SU-DHL-6 (cell line): ENCODE data around the gene ARAP1.

Experiments
- EZH2phosphoT487 ChIP-seq: fragments of 200-600 bp; sonication (generic), shearing (Covaris generic); conservative IDR thresholded peaks from 2 replicates; pipeline ENCODE4 v1.6.1; 2018; ENCODE audit warnings: mild to moderate bottlenecking, antibody characterized with exemption, low read length, moderate library complexity, mixed read lengths
- TF ChIP-seq, protein P1 (sequence below): fragments of 200-600 bp; sonication (generic); IDR thresholded peaks from one replicate; pipeline ENCODE4 v1.5.1; 2017; ENCODE audit warnings: antibody characterized with exemption, mild to moderate bottlenecking, low read length, moderate library complexity; ENCODE audit not compliant: insufficient read depth, poor library complexity, severe bottlenecking

DNA sequence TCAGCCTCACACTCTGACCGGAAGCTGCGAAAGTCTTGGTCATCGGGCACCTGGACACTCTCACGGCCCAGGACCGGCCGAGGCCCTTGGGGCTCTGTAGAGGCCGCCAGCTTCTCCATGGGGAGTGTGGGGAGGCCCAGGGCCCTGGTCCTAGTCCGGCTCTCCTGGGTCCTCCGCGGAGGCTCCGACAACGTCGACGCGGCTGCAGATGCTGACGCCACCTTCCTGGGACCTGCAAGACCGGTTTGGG lies 28.8 kb upstream of the ARAP1 start:
- TF ChIP-seq, protein P1, sequence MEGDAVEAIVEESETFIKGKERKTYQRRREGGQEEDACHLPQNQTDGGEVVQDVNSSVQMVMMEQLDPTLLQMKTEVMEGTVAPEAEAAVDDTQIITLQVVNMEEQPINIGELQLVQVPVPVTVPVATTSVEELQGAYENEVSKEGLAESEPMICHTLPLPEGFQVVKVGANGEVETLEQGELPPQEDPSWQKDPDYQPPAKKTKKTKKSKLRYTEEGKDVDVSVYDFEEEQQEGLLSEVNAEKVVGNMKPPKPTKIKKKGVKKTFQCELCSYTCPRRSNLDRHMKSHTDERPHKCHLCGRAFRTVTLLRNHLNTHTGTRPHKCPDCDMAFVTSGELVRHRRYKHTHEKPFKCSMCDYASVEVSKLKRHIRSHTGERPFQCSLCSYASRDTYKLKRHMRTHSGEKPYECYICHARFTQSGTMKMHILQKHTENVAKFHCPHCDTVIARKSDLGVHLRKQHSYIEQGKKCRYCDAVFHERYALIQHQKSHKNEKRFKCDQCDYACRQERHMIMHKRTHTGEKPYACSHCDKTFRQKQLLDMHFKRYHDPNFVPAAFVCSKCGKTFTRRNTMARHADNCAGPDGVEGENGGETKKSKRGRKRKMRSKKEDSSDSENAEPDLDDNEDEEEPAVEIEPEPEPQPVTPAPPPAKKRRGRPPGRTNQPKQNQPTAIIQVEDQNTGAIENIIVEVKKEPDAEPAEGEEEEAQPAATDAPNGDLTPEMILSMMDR, result no peak
- no peak for TF ChIP-seq EZH2phosphoT487
